HepG2 (cell line): ENCODE results near the gene NUDT19. TPM values are rescaled to one million over a fixed set of nuclear protein-coding genes. Genes with fewer than 3 reads are reported as not detected.

Source experiments
- IRX3 ChIP-seq: sonication (generic); formaldehyde crosslinking; IDR thresholded peaks from 2 replicates; pipeline ENCODE4 v1.8.1; 2023; ENCODE audit warnings: mild to moderate bottlenecking, low read depth, missing genetic modification reagents, borderline replicate concordance
- LBX2 ChIP-seq: sonication (generic); formaldehyde crosslinking; IDR thresholded peaks from 2 replicates; pipeline ENCODE4 v1.5.0; 2020; ENCODE audit warnings: missing genetic modification reagents, mild to moderate bottlenecking, borderline replicate concordance
- NFYC ChIP-seq: IDR thresholded peaks from 2 replicates; pipeline ENCODE4 v1.6.1; 2016; ENCODE audit warnings: missing genetic modification reagents, missing compliant biosample characterization
- RAD21 ChIP-seq: fragments of 450-650 bp; formaldehyde crosslinking; IDR thresholded peaks from 2 replicates; pipeline ENCODE4 v1.5.0; 2020; ENCODE audit warnings: mild to moderate bottlenecking
- SRY ChIP-seq: sonication (generic); formaldehyde crosslinking; IDR thresholded peaks from 2 replicates; pipeline ENCODE4 v1.8.0; 2022; ENCODE audit warnings: mild to moderate bottlenecking, missing genetic modification reagents
- ZBTB33 ChIP-seq: sonication (generic); formaldehyde crosslinking; IDR thresholded peaks from 2 replicates; pipeline ENCODE4 v1.4.0; 2020; ENCODE audit warnings: missing genetic modification reagents
- ZHX2 ChIP-seq, 2 experiments: sonication (generic) in 1 of 2; formaldehyde crosslinking in 1 of 2; IDR thresholded peaks; 2 replicates each; pipeline versions ENCODE4 v1.6.1 to v1.9.0; 2014 to 2022; ENCODE audit warnings: antibody characterized with exemption in 1 of 2, borderline replicate concordance in 1 of 2, inconsistent platforms in 1 of 2, low read depth in 1 of 2, missing genetic modification reagents in 1 of 2
- ZNF546 ChIP-seq: sonication (generic); formaldehyde crosslinking; conservative IDR thresholded peaks from 2 replicates; pipeline ENCODE4 v1.8.1; 2023; ENCODE audit warnings: mild to moderate bottlenecking, missing genetic modification reagents
- ZNF552 ChIP-seq: sonication (generic); formaldehyde crosslinking; IDR thresholded peaks from 2 replicates; pipeline ENCODE4 v1.9.0; 2022; ENCODE audit warnings: missing genetic modification reagents, mild to moderate bottlenecking, borderline replicate concordance
- ZNF574 ChIP-seq: sonication (generic); formaldehyde crosslinking; IDR thresholded peaks from 2 replicates; pipeline ENCODE4 v1.4.0; 2020; ENCODE audit warnings: missing genetic modification reagents
- ZNF749 ChIP-seq: sonication (generic); formaldehyde crosslinking; IDR thresholded peaks from 2 replicates; pipeline ENCODE4 v1.8.0; 2022; ENCODE audit warnings: mild to moderate bottlenecking, missing genetic modification reagents, moderate library complexity, borderline replicate concordance
- ZNF883 ChIP-seq: sonication (generic); formaldehyde crosslinking; IDR thresholded peaks from 2 replicates; pipeline ENCODE4 v1.5.1; 2020; ENCODE audit warnings: mild to moderate bottlenecking, missing genetic modification reagents; ENCODE audit errors: not compliant biosample characterization
- ZSCAN31 ChIP-seq: sonication (generic); formaldehyde crosslinking; IDR thresholded peaks from 2 replicates; pipeline ENCODE4 v1.5.0; 2020; ENCODE audit warnings: low read depth, mild to moderate bottlenecking, missing genetic modification reagents
- polyA plus RNA-seq, 8 experiments: library from polyadenylated mRNA; depleted of rRNA in 3 of 8; stranded (reverse) in 7 of 8; unstranded in 1 of 8; fragments of >200 nt; fragmentation: Illumina TruSeq in 4 of 8; extraction: Trizol in 4 of 8; gene quantifications; 2 replicates each; pipeline versions ENCODE4 v1.2.1 to v1.2.3, GENCODE V29; 2011 to 2016; ENCODE audit warnings: low read depth in 4 of 8, missing spikeins in 1 of 8, mixed read lengths in 1 of 8; ENCODE audit not compliant: insufficient read depth in 1 of 8
- total RNA-seq, 5 experiments: library from RNA; depleted of rRNA; stranded (reverse); fragments of >200 nt; fragmentation: Illumina TruSeq; extraction: Trizol; gene quantifications; 2 replicates each; pipeline ENCODE4 v1.2.3, GENCODE V29; 2016; ENCODE audit warnings: low read depth in 1 of 5
- TF ChIP-seq, protein P1 (sequence below): sonication (generic); formaldehyde crosslinking; IDR thresholded peaks from 2 replicates; pipeline ENCODE4 v1.8.1; 2022; ENCODE audit warnings: mild to moderate bottlenecking, missing genetic modification reagents

NUDT19 gene
- total and polyA plus RNA-seq, 2 of the 13 experiments (the other 11 are each of a cell fraction or from before 2014, with no cell fraction given): 3.1 to 3.6 TPM

GRCh38 chr19:32691952-32692726 is 518 bp downstream of the NUDT19 start (continued):
- TF ChIP-seq RAD21 (CRISPR knock-in tag) (peak; percentile 35; the same call in 1 of the 2 replicates), ZNF749 (CRISPR knock-in tag) (peak; percentile 77), ZBTB33 (CRISPR knock-in tag) (peak; percentile 90), ZNF574 (peak; percentile 5; the same call in 1 of the 2 replicates), SRY (CRISPR knock-in tag) (peak; percentile 60), ZHX2 (IDR thresholded peaks at IDR 0.05; ENCODE audit: low read depth) (peak; percentile 3; the same call in 1 of the 2 replicates), ZHX2 (CRISPR knock-in tag; IDR thresholded peaks at IDR 0.05; ENCODE audit: borderline replicate concordance) (no peak), ZNF546 (CRISPR knock-in tag) (peak; percentile 90; the same call in 1 of the 2 replicates), ZNF552 (CRISPR knock-in tag) (peak; percentile 54; the same call in 1 of the 2 replicates), ZNF883 (CRISPR knock-in tag) (peak; percentile 73), ZSCAN31 (no peak), LBX2 (CRISPR knock-in tag) (0 out of 2 replicates have a peak, but pooled peaks have one; percentile 74), IRX3 (peak; percentile 72; the same call in 1 of the 2 replicates), NFYC (CRISPR knock-in tag) (no peak)
- TF ChIP-seq, protein P1, sequence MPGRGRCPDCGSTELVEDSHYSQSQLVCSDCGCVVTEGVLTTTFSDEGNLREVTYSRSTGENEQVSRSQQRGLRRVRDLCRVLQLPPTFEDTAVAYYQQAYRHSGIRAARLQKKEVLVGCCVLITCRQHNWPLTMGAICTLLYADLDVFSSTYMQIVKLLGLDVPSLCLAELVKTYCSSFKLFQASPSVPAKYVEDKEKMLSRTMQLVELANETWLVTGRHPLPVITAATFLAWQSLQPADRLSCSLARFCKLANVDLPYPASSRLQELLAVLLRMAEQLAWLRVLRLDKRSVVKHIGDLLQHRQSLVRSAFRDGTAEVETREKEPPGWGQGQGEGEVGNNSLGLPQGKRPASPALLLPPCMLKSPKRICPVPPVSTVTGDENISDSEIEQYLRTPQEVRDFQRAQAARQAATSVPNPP (CRISPR knock-in tag): peak; percentile 85; the same call in 1 of the 2 replicates
